ENCODE data around the gene SHOC1. TPM values are rescaled to one million over a fixed set of nuclear protein-coding genes. Genes with fewer than 3 reads are reported as not detected.
A peak's percentile ranks its signal among the peaks of the same experiment; 100 is the strongest.
"Not testable (repeated sequence)": the region's sequence is repeated elsewhere in the genome, so short reads cannot be mapped to it uniquely, and the experiment has no call there.

The SHOC1 gene
- total RNA-seq, 1 donor from 2014 or later = not detected

DNA sequence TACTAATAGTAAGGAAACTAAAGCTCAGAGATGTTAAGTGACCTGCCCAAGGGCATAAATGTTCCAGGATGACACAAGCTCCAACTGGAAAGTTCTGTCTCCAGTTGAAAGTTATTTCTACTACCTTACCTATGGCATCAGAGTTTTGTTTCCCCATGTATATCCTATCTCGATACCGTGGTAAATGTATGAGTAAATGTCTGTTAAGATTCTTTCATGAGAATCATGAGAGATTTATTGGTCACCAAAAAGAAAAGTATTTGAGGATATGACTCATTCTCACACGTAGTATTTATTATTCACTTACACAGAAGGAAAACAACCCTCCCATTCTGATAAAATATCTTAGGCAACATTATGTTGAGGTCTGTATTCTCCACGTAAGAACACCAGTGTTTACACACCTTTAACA lies 11.1 kb upstream of the SHOC1 start:
- DNase-seq (ENCODE audit: low read depth) = no peak

DNA sequence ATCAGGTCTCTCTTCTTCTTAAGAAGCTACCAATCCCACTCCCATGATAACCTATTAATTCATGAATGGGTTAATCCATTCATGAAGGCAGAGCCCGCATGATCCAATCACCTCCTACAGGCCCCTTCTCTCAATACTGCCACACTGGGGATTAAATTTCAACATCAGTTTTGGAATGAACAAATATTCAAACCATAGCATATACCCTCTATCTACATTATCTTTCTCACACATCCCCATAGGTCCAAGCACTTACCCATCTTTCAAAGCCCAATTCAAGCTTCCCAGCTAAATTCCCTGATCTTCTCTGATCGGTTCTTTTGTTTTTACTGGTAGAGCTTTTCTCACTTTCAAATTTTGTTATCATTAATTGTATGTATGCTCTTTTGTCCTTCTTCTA lies 10.5 kb upstream of the SHOC1 start:
- DNase-seq (ENCODE audit: low read depth) = no peak

DNA sequence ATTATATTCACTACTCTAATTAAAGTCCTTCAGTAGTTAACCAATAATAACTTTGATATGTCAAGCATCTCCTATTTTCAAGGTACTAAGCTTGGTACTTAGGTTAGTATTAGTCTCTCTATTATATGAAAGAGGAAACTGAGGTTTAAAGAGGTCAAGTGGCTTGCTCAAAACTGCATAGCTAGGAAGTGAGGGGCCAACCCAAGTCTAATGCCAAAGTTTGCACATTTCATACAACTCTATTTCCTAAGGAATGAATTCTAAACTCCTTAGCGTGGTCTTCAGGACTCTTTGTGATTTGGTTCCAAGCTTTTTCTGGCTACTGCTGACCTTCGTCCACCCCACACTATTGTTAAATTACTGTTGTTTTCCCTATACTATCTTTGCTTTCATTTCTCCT lies 9.9 kb upstream of the SHOC1 start:
- DNase-seq (ENCODE audit: low read depth) = no peak

DNA sequence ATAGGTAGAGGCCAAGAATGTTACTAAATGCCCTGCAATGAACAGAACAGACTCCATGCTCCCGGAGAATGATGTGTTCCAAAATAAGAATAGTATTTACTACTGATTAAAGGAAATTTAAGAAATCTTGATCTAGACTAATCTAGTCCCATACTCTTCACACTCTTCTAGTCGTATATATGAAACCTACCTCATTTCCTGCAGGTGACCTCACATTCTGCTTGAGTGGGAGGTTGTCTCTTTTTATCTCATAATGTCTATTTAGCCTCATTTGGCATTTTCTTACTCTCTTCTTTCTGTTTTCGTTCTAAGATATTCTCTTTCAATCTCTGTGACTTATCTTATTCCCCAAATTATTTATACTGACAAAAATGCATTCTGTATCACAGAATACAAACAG lies 9.2 kb upstream of the SHOC1 start:
- DNase-seq (ENCODE audit: low read depth) = no peak

DNA sequence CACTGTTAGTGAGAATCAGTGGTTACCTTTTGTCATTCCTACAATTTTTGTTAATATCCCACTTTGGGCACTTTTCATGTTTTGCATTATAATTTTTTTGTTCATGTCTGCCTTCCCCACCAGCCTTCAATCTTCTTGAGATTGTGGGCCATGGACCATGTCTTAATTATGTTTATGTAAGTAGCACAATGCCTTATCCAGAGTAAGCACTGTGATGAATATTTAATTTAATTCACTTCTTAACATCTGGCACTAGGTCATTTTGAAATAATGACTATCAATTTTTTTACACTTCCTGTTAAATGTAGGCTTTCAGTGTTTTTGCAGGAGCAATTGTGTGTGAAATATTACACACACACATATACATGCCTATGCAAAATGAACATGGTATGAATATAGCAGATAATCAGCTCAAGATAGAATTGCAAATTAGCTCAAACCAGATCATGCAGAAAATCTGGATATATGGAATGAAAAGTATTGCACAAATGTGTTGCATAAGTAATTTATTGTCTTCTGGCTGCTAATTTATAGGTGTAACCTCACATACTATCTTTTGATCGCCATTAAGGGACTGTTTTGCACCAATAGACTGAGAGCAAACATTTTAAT lies 5.3 kb upstream of the SHOC1 start:
- DNase-seq (ENCODE audit: low read depth) = no peak

DNA sequence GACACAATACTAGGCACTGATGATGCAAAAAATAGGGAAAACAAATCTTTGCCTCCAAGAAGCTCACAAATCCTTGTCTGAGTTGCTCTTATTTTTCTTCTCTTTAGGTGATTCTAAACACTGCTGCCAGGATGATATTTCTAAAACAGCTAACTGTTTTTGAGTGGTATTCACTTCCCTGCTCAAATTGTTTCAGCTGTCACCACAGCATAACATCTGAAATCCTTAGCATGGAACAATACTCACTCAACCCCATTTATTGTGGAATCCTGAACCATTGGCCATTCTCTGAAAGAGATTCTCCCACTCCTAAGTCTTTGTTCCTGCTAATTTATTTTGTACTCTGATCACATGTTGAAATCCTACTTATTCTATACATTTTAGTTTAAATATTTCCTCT lies 4.8 kb upstream of the SHOC1 start:
- peak; percentile 37 for DNase-seq (ENCODE audit: low read depth)

DNA sequence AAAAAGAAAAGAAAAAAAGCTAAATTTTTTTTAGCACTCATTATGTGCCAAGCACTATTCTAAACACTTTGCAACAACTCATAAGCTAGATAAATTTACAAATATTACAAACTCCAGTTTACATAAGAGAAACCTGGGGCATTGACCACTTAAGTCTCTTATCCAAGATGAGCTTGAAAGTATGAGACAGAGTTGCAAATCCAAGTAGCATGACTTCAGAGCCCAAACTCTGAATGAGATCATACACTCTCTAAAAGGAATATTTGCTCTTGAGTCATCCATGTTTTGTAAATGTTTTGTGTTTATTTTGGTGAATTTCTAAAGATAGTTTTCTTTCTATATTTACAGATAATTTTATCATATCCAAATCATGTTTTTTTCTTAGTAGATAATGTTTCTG lies 4.0 kb upstream of the SHOC1 start:
- DNase-seq (ENCODE audit: low read depth) = peak; percentile 57

DNA sequence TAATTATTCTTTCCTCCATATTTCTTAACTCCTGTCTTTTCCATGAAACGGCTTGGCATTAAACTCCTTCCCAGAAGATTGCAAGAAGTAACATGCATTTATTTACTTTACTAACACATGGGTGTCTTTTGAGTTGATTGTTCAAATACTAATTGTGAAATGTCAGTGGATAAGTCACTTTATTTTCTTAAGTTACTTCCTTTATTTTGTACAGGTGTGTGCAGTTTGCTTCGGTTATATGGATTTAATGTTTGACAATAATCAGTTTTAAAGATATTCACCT lies 761 bp upstream of the SHOC1 start:
- no peak for DNase-seq (ENCODE audit: low read depth)

DNA sequence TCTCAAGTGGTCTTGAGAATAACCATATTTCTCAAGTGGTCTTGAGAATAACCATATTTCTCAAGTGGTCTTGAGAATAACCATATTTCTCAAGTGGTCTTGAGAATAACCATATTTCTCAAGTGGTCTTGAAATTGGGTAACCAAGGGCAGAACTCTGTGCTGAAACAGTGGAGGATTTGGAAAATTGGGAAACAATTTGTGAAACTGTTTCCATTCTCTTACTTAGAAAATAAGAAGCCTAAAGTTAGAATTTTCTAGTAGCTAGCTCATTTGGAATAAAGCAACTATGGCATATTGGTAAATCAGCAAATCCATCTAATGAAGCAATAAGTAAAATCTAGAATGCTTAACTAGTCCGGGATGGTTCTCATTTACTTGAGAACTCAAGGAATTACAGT lies 2.9 kb downstream of the SHOC1 start:
- DNase-seq (ENCODE audit: low read depth) = not testable (repeated sequence)

DNA sequence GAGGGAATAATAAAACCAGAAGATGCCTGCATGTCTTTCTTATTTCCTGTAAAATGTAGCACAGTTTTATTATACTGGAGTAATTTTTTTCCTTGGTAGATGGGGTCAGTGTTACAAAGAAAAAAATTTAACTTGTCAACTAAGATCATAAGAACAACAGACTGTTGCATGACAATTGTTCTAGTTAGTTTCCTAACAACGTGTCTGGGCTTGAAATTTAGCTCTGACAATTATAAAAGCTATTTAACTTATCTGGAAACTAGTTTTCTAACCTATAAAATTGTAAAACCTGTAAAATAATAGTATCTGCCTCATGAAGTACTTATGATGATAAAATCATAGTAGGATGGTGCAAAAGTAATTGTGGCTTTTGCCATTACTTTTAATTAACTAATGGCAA lies 4.9 kb downstream of the SHOC1 start:
- DNase-seq (ENCODE audit: low read depth) = no peak

DNA sequence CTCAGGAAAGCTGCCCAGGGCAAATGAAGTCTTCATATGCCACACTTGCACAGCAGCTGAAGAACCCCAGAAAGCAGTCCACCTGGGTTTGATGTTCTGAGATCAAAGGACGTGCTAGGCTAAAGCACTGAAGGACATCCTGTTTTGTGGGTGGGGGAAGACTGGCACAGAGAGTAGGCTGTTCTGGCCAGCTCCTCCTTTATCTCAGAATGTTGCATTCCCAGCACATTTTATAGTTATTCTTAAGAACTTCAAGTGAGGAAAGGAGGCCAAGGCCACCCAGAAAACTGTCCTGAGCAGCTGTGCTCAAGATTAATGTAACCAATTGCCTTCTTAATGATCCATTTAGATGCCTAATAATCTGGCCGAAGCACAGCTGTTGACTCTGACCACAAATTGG lies 10.9 kb downstream of the SHOC1 start:
- peak; percentile 11 for DNase-seq (ENCODE audit: low read depth)

DNA sequence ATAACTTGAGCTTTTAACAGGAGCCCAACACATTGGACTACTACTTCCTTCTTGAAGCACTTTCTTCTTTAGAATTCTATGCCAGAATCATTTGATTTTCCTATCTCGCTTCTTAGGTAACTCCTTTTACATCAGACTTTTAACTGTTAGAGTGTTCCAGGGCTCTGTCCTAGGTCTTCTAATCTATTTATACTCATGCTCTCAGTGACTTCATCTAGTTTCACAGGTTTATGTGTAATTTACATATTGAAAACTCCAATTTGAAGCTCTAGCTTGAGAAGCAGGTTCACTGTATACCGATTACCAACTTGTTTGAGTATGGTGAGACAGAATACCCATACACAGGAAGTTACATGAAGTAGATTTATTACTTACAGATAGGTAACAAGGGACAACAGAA lies 11.3 kb downstream of the SHOC1 start:
- DNase-seq (ENCODE audit: low read depth) = no peak

DNA sequence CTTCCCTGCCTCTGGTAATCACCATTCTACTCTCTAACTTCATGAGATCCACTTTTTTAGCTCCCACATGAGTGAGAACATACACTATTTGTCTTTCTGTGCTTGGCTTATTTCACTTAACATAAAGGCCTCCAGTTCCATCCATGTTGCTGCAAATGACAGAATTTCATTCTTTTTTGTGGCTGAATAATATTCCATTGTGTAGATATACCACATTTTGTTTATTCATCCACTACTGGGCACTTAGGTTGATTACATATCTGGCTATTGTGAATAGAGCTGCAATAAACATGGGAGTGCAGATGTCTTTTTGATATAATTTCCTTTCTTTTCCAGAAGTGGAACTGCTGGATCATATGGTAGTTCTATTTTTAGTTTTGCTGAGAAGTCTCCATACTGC lies 28.7 kb downstream of the SHOC1 start:
- DNase-seq (ENCODE audit: low read depth) = no peak

DNA sequence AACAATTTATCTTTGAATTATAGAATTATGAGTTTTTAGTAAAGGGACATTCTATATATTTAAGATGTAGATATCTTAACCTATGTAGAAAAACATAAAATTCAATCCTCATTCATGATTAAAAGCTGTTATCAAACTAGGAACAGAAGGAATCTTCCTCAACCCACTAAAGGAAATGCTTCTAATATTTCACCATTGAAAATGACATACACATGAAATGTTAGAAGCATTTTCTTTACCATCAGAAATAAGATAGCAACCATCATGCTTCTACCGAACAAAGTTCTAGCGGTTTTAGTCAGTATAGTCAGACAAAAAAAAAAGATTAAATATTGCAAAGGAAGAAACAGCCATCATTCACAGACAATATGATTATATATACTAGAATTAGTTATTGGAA lies 32.2 kb downstream of the SHOC1 start:
- DNase-seq (ENCODE audit: low read depth) = no peak

DNA sequence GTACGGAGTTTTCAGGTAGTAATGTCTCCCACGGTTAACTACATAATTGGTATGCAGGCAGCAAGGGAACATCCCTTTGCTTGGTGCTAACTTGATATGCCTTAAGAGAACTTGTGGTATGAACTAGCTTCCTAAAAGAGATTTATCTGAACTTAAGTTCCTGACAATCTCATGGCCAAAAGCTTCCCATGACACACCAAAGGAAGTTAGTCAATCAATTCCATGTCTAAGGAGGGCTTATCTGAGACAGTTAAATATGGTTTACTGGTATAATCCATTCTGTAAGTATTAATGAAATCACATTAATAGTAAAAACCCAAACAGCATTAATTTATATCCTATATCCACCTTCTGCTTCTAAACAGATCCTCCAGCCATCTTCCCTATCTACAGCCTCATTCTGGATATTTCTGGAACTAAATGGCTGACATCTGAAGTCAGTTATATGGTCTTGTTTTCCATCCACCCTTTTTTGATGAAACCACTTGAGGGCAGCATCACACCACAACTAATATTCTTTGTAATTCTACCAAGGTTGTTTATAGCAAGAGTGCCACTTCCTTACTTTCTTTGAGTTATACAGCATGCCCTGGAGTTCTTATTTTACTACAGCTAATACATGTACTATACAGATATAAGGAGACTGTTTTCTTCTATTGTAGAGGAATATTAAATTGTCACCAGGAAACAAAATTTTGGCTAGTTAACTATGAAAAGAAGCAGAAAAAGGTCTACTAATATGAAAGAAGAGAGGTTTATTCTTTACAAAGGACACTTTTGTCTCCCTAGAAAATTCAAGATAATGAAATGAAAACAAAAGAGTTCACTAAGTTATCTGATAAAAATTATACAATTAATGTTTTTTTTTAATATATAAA lies 34.7 kb downstream of the SHOC1 start:
- DNase-seq (ENCODE audit: low read depth) = peak; percentile 92

DNA sequence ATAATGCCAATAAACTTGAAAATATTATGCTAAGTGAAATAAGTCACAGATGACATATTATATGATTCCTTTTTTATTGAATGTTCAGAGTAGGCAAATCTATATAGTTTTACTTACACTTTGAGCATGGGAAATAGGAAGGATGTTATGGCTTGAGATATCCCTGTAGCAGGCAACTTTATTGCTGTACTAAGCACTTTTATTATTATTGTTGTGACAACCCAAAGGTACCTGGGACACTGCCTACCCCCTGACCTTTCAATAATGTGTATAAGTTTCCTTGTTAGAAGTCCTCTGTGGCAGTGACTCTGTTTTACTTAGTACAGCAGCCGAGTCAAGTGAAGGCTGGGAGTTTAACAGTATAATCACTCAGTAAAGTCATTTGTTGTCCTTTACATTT lies 39.9 kb downstream of the SHOC1 start:
- DNase-seq (ENCODE audit: low read depth) = no peak

DNA sequence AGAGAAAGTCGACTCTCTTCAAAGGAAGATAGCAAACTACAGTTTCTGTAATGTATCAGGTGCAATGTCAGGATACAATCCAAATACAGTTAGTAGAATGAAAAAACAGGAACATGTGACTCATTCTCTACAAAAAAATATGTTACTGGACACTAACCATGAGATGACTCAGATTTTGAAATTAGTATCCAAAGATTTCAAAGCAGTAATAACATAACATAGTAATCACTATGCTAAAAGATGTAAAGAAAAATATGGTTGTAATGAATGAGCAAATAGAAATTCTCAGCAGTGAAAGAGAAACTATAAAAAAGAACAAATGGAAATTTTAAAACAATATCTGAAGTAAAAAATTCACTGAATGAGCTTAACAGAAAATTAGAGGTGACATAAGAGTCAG lies 42.3 kb downstream of the SHOC1 start:
- no peak for DNase-seq (ENCODE audit: low read depth)

Other genes starting within 250 kb of the SHOC1 start
- 56.4 and 72.9 TPM in 2 replicates for gene PTGR1, start 195.3 kb downstream of the SHOC1 start, total RNA-seq
- 8.5 and 9.3 TPM in 2 replicates for gene DNAJC25, start 163.6 kb downstream of the SHOC1 start, total RNA-seq
- 62.6 and 64.2 TPM in 2 replicates for gene GNG10, start 133.3 kb downstream of the SHOC1 start, total RNA-seq
- gene UGCG, start 101.9 kb upstream of the SHOC1 start, total RNA-seq = 89.8 and 124 TPM in 2 replicates

Data from myocyte (in vitro differentiated cells).